ENCODE measurements around the gene CD247.

The CD247 gene

DNA sequence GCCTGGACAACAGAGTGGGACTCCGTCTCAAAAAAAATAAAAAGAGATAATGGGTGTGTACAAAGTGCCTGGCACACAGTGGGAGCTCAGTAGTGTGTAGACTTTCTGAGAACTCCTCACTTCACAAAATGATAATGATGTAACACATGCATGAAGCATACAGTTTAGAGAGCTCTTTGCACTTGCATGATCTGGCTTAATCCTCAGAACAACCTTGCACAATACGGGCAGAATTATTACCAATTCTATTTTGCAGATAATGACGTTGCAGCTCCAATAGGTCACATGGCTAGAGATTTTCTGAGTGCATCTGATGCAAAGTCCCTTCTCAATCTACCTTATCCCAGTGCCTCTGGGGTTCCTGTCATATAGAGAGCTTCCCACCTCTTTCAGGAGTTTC, 71.4 kb downstream of the CD247 start:
- TF ChIP-seq TCF4 (CRISPR knock-in tag; IDR thresholded peaks at IDR 0.05; ENCODE audit: borderline replicate concordance) = no peak
- no peak for TF ChIP-seq OSR1 (CRISPR knock-in tag; IDR thresholded peaks at IDR 0.05)
- TF ChIP-seq TOX (CRISPR knock-in tag; IDR thresholded peaks at IDR 0.05; ENCODE audit: borderline replicate concordance) = no peak
- TF ChIP-seq GLIS3 (CRISPR knock-in tag; IDR thresholded peaks at IDR 0.05) = no peak
- TF ChIP-seq SNAI2 (CRISPR knock-in tag; IDR thresholded peaks at IDR 0.05) = no peak
- TF ChIP-seq RARB (CRISPR knock-in tag; IDR thresholded peaks at IDR 0.05) = no peak
- TF ChIP-seq ZNF70 (CRISPR knock-in tag; IDR thresholded peaks at IDR 0.05) = no peak
- TF ChIP-seq ZFP30 (CRISPR knock-in tag; IDR thresholded peaks at IDR 0.05) = no peak
- no peak for TF ChIP-seq ARNTL (CRISPR knock-in tag; IDR thresholded peaks at IDR 0.05; ENCODE audit: borderline replicate concordance, low read depth)
- TF ChIP-seq, protein P1, sequence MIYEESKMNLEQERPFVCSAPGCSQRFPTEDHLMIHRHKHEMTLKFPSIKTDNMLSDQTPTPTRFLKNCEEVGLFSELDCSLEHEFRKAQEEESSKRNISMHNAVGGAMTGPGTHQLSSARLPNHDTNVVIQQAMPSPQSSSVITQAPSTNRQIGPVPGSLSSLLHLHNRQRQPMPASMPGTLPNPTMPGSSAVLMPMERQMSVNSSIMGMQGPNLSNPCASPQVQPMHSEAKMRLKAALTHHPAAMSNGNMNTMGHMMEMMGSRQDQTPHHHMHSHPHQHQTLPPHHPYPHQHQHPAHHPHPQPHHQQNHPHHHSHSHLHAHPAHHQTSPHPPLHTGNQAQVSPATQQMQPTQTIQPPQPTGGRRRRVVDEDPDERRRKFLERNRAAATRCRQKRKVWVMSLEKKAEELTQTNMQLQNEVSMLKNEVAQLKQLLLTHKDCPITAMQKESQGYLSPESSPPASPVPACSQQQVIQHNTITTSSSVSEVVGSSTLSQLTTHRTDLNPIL (CRISPR knock-in tag; IDR thresholded peaks at IDR 0.05; ENCODE audit: low read depth) = no peak
- TF ChIP-seq ZC3H10 (CRISPR knock-in tag; IDR thresholded peaks at IDR 0.05) = no peak
- TF ChIP-seq, protein P2, sequence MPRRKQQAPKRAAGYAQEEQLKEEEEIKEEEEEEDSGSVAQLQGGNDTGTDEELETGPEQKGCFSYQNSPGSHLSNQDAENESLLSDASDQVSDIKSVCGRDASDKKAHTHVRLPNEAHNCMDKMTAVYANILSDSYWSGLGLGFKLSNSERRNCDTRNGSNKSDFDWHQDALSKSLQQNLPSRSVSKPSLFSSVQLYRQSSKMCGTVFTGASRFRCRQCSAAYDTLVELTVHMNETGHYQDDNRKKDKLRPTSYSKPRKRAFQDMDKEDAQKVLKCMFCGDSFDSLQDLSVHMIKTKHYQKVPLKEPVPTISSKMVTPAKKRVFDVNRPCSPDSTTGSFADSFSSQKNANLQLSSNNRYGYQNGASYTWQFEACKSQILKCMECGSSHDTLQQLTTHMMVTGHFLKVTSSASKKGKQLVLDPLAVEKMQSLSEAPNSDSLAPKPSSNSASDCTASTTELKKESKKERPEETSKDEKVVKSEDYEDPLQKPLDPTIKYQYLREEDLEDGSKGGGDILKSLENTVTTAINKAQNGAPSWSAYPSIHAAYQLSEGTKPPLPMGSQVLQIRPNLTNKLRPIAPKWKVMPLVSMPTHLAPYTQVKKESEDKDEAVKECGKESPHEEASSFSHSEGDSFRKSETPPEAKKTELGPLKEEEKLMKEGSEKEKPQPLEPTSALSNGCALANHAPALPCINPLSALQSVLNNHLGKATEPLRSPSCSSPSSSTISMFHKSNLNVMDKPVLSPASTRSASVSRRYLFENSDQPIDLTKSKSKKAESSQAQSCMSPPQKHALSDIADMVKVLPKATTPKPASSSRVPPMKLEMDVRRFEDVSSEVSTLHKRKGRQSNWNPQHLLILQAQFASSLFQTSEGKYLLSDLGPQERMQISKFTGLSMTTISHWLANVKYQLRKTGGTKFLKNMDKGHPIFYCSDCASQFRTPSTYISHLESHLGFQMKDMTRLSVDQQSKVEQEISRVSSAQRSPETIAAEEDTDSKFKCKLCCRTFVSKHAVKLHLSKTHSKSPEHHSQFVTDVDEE (CRISPR knock-in tag; IDR thresholded peaks at IDR 0.05) = no peak
- TF ChIP-seq ZFP3 (CRISPR knock-in tag; IDR thresholded peaks at IDR 0.05) = no peak
- TF ChIP-seq ZNF565 (CRISPR knock-in tag; conservative IDR thresholded peaks at IDR 0.05; ENCODE audit: low read depth) = no peak
- no peak for TF ChIP-seq ZNF8 (CRISPR knock-in tag; IDR thresholded peaks at IDR 0.05)
- no peak for TF ChIP-seq BACH2 (CRISPR knock-in tag; IDR thresholded peaks at IDR 0.05; ENCODE audit: borderline replicate concordance)
- ATAC-seq = no peak

DNA sequence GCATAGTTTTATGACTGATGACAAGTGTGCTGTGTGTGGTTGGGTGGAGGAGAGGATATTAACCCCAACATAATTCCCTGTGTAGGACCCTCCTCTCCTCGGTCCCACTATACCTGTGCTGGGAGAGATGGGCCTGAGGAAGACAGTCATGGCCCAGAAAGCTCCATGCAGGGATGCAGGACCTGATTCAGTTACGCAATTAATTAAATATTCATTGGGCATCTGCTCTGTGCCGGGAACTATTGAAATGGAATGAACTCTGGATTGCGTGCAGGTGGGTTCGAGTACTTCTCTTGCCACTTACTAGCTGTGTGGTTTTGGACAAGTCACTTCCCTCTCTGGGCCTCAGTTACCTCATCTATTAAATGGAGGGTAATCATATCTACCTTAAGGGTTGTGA, 74.6 kb downstream of the CD247 start:
- no peak for ATAC-seq

DNA sequence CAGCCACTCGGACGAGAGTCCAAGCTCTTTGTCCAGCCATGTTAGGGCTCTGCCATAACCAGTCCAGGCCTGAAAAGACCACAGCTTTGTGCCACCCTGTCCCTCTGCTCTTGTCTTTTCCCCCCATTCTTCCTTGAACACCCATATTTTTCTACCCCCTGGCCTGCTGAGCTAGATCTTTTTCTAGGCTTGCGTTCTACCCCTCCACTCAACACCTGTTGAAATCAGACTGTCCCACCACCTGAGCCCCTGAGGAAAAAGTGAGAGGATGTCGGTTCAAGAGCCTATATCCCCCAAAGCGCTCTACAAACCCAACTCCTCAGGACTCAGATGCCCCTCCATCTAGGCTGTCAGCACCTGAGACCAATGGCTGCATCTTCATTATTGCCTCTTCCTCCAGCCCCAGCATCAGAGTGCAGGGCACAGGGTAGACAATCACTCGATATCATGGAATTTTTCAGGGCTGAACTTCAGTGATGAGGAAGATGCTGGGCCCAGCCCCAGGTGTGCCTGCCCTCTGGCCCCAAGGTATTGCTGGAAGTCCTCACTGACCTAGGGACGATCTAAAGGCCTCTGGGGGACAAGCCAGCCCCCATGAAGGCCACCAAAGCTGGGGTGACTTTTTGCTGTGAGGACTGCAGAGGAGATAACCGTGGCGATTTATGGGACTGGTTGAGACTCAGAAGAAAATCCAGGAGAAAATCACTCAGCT, 75.3 kb downstream of the CD247 start:
- no peak for ATAC-seq
- TF ChIP-seq, protein P2 (CRISPR knock-in tag; IDR thresholded peaks at IDR 0.05) = no peak
- TF ChIP-seq PPARA (CRISPR knock-in tag; IDR thresholded peaks at IDR 0.05; ENCODE audit: borderline replicate concordance) (no peak), ZNF70 (CRISPR knock-in tag; IDR thresholded peaks at IDR 0.05) (no peak)

More for the DNA sequence above, 74.6 kb downstream of the CD247 start:
- TF ChIP-seq GLIS3 (CRISPR knock-in tag; IDR thresholded peaks at IDR 0.05) = no peak

DNA sequence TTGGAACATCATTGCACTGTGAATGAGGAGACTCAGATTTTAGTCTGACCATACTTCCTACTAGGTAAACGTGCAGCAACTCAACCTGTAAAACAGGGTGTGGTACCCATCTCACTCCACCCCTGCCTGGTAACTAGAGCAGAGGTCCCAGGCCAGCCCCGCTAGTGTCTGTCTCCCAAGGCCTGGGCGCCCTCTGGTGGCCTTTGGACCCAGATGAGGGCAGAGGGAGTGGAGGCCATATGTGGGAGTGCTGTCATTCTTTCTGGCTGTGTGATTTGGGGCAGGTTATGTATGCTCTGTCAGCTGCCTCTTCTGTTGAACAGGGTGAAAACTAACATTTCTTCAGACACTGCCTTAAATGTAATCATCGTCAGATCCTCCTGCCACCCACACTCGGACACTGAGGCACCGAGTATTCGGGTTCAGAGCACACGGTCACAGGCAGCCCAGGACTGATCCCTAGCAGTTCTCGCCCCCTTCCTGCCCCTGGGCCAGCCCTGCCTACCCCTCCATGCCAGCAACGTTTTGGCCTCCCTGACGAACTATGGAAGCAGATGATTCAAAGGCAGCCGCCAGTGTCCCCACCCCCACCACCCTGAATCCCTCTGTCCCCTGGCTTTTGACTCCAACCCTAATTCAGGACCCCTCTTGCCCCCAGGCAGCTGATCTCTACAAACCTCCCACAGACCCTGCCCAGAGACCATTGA, 76.0 kb downstream of the CD247 start:
- peak; percentile 97 for ATAC-seq
- TF ChIP-seq TOX (CRISPR knock-in tag; IDR thresholded peaks at IDR 0.05; ENCODE audit: borderline replicate concordance) (no peak), PPARA (CRISPR knock-in tag; IDR thresholded peaks at IDR 0.05; ENCODE audit: borderline replicate concordance) (no peak), ISL1 (CRISPR knock-in tag; IDR thresholded peaks at IDR 0.05) (no peak), TCF4 (CRISPR knock-in tag; IDR thresholded peaks at IDR 0.05; ENCODE audit: borderline replicate concordance) (no peak), BACH2 (CRISPR knock-in tag; IDR thresholded peaks at IDR 0.05; ENCODE audit: borderline replicate concordance) (no peak), ZNF70 (CRISPR knock-in tag; IDR thresholded peaks at IDR 0.05) (no peak), GLIS3 (CRISPR knock-in tag; IDR thresholded peaks at IDR 0.05) (no peak), ZNF8 (CRISPR knock-in tag; IDR thresholded peaks at IDR 0.05) (no peak), OSR1 (CRISPR knock-in tag; IDR thresholded peaks at IDR 0.05) (no peak), SNAI2 (CRISPR knock-in tag; IDR thresholded peaks at IDR 0.05) (no peak), RARB (CRISPR knock-in tag; IDR thresholded peaks at IDR 0.05) (no peak), ZNF565 (CRISPR knock-in tag; conservative IDR thresholded peaks at IDR 0.05; ENCODE audit: low read depth) (no peak), CSDC2 (CRISPR knock-in tag; IDR thresholded peaks at IDR 0.05) (no peak)
- TF ChIP-seq, protein P3, sequence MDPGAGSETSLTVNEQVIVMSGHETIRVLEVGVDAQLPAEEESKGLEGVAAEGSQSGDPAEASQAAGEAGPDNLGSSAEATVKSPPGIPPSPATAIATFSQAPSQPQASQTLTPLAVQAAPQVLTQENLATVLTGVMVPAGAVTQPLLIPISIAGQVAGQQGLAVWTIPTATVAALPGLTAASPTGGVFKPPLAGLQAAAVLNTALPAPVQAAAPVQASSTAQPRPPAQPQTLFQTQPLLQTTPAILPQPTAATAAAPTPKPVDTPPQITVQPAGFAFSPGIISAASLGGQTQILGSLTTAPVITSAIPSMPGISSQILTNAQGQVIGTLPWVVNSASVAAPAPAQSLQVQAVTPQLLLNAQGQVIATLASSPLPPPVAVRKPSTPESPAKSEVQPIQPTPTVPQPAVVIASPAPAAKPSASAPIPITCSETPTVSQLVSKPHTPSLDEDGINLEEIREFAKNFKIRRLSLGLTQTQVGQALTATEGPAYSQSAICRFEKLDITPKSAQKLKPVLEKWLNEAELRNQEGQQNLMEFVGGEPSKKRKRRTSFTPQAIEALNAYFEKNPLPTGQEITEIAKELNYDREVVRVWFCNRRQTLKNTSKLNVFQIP (CRISPR knock-in tag; IDR thresholded peaks at IDR 0.05; ENCODE audit: borderline replicate concordance, low read depth) = no peak
- TF ChIP-seq, protein P4, sequence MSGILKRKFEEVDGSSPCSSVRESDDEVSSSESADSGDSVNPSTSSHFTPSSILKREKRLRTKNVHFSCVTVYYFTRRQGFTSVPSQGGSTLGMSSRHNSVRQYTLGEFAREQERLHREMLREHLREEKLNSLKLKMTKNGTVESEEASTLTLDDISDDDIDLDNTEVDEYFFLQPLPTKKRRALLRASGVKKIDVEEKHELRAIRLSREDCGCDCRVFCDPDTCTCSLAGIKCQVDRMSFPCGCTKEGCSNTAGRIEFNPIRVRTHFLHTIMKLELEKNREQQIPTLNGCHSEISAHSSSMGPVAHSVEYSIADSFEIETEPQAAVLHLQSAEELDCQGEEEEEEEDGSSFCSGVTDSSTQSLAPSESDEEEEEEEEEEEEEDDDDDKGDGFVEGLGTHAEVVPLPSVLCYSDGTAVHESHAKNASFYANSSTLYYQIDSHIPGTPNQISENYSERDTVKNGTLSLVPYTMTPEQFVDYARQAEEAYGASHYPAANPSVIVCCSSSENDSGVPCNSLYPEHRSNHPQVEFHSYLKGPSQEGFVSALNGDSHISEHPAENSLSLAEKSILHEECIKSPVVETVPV (CRISPR knock-in tag; IDR thresholded peaks at IDR 0.05) = no peak
- TF ChIP-seq, protein P5, sequence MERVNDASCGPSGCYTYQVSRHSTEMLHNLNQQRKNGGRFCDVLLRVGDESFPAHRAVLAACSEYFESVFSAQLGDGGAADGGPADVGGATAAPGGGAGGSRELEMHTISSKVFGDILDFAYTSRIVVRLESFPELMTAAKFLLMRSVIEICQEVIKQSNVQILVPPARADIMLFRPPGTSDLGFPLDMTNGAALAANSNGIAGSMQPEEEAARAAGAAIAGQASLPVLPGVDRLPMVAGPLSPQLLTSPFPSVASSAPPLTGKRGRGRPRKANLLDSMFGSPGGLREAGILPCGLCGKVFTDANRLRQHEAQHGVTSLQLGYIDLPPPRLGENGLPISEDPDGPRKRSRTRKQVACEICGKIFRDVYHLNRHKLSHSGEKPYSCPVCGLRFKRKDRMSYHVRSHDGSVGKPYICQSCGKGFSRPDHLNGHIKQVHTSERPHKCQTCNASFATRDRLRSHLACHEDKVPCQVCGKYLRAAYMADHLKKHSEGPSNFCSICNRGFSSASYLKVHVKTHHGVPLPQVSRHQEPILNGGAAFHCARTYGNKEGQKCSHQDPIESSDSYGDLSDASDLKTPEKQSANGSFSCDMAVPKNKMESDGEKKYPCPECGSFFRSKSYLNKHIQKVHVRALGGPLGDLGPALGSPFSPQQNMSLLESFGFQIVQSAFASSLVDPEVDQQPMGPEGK (CRISPR knock-in tag; IDR thresholded peaks at IDR 0.05; ENCODE audit: borderline replicate concordance) = no peak
